GM21423 (cell line): ENCODE measurements around the gene PNCK.
"Not testable (repeated sequence)": the region's sequence is repeated elsewhere in the genome, so short reads cannot be mapped to it uniquely, and the experiment has no call there.

Experiments used
- ATAC-seq: cut with Tn5 transposase; IDR thresholded peaks from one replicate; pipeline ENCODE4 v1.9.1; 2021; ENCODE audit warnings: mild to moderate bottlenecking, moderate library complexity; ENCODE audit not compliant: unreplicated experiment

The PNCK gene

DNA sequence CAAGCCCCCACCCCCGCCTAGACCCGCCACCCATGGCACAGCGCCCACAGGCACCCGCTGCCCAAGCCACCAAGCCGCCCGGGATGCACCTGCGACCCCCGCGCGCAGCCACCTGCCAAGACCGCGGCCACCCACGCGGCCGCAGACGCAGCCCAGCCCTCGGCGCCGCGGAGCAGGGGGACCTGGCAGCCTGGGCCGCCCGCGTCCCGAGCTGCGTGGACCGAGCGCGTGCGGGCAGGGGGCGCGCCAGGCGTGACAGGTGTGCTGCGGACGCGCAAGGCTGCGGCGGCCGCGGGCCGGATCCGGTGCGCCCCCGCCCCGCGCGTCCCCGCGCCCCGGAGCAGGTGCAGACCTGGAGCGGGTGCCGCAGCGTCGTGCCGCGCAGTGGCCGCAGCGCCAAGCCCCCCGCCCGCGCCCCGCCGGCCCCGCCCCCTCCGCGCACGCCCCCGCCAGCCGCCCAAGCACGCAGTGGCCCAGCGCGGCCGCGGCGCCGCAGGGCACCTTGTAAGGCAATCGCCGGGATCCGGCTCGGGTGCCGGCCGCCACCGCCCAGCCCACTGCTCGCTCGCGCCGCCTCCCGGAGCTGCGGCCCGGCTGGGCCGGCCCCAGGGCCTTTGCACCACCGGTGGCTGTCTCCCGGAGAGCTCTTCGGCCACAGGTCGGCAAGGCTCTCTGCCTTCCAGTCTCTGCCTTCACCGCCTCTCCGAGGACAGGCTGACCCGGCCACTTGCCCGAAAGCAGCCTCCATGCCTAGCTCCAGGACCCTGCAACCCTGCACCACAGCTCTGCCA, at the start of gene PNCK:
Gene PNCK, minus strand, starts transcription at position 386 of the 791 bp plus-strand sequence. CDS start 737 bp downstream, outside the sequence.
- ATAC-seq: no peak

GRCh38 chrX:153722704-153723350, 49.2 kb upstream of the PNCK start:
- no peak for ATAC-seq

GRCh38 chrX:153719701-153720100, 46.1 kb upstream of the PNCK start:
- ATAC-seq: no peak

DNA sequence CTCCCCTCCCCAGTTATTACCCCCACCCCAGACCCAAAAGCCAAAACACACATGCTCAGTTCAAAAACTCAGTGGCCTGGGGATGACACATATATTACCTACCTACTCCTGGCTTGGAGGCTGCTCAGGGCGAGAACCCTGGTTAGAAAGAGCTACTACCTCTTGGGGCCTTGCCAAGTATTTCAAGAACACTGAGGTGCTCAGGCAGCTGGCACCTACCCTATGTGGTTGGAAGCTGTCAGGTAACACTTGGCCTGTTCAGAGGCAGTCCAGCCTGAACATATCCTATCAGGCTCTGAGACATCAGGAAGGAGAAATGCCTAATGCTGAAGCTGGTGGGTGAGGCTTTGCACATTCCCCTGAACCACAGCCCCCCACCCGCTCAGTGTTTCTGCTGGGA, 45.6 kb upstream of the PNCK start:
- no peak for ATAC-seq

GRCh38 chrX:153717445-153717844, 43.8 kb upstream of the PNCK start:
- no peak for ATAC-seq

DNA sequence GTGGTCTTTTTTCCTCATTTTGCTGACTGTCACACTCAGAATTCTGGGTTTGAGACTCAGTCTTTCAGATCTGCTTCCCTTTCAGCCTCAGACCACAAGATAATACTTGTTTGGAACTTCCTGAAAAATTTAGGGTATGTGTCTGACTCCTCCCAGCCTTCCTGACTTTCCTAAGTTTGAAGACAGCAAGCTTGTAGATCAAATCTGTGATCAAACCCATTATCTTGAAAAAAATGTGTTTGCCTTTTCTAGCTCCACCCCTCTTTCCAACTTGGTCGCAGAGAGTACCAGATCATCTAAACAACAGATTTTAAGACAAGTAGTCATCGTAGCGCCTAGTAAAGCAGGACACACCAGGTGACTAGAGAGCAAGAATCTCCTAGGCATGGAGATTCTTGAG, 40.6 kb upstream of the PNCK start:
- no peak for ATAC-seq

DNA sequence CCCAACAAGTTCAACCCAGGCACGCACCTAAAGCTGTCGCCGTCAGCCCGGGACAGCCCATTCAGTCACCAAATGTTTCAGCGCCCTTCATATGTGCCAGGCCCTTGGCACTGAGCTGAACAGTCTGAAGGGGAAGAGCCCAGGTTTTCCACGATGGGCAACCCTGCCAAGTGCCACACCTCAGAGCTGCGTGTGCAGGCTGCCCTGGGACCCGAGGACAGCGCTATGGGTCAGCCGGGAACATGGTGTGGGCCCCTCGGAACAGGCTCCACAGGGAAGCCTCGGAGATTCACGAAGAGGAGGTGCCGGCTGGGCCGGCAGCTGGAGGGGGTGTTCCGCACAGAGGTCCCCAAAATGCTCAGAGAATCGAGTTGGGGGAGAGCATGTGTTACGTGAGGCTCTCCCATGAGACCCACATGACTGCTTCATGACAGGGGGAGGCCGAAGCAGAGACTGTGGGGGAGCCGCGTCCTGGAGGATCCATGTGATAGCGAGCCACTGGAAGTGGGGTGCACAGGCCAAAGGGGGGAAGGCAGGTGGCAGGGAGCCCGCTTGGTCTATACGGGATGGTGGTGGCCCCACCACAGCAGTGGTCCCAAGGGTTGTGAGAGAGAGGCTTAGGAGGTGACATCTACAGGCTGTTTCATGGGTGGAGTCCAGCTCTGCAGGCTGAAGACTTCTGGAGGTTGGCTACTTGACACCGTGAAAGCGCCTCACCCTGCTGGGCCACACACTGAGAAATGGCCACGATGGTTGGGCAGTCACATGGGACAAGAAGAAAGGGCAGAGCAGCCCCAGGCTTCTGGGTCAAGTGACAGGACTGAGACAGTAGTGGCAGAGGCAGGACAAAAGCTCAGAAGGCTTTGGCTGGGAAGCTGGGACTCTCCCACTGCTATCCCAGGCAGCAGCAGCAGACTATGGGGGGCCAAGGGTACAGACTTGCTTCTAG, 36.4 kb upstream of the PNCK start:
- no peak for ATAC-seq

GRCh38 chrX:153708415-153708814, 34.8 kb upstream of the PNCK start:
- no peak for ATAC-seq

DNA sequence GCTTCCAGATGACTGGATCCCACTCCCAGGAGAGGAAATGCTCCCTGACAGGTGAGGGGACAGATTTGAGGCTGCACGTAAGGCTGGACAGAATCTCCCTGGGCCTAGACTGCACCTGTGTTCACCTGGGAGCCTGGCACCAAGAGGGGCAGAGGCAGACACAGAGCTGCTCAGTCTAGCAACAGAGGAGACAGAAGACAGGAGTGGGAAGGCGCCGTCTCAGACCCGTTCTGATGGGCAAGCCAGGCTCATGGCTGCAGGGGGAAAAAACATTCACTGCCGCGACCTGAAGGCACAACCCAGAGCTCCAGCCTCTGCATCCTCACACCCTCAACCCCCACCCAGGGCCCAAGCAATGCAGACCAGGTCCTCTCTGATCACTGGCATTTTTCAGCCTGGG, 33.8 kb upstream of the PNCK start:
- no peak for ATAC-seq

DNA sequence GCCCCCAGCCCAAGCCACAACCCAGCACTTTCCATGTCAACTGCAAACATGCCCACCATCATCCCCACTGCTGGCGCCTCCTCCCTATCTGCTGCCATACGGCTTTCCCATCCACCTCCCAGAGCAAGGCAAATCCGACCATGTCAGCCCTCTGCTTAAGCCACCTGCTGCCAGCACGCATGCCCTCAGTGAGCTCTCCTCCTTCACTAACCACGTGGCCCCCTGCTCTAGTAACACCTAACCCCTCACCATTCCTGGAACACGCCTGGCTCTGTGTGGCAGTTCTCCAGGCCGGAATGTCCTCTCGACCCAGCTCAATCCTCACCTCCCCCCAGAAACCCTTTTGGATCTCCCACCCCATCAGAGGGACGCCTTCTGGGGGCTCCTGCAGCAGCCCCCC, 33.2 kb upstream of the PNCK start:
- no peak for ATAC-seq

GRCh38 chrX:153705403-153706060, 31.9 kb upstream of the PNCK start:
- not testable (repeated sequence) for ATAC-seq

DNA sequence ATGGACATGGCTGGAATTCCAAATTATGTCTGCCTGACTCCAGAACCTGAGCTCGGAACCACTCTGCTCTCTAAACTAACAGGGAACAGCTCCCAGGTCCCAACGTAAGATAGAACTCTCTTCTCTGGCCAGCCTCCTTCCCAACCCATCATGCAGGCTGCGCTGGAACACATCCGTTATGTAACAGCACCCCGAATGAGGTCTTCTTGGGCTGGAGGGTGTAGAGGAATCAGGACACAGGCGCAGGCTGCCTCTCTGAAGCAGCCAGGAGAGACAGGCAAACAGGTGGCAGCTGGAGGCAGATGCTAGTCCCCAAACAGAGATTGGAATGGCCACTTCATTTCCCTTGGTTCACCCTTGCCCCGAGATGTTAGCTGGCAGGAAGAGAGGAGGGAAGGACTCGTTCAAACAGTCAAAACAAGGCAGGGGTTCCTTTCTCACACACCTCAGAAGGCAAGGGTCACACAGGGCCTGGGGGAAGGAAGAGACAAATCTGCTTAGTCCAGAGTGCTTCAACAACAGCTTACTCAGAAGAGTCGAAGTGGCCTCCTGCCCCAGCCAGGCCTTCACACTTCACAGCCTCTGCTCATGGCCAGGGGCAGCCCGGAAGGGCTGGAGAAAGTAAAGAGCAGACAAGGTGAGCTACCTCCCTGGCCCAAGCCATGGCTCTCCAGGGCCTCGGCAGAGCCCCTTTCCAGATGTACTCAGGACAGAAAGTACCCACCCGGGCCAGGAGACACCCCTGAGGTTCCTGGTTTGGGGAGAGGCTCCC, 31.2 kb upstream of the PNCK start:
- not testable (repeated sequence) for ATAC-seq

DNA sequence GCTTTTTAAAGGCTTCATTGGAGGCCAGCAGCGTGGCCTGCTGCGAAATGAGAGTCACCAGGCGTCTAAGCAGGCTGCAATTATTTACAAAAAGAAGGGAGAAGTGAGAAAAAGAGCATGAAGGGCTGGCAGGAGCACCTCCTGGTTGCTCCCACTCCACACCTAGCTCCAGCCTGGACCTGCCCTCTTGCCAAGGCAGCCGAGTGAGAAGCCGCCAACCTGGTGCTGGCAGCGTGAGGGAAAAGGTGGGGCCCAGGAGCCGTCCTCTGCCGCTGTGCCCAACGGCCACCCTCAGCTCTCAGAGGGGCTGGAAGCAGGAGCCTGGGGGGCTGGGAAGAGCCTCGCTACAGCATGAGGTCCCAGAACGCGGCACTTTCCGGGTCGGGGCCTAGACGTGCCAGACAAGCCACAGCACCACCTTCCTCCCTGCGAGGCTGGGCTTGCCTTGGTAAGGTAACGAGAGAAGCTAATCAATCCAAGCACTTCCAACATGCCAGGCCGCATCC, 30.5 kb upstream of the PNCK start:
- no peak for ATAC-seq

DNA sequence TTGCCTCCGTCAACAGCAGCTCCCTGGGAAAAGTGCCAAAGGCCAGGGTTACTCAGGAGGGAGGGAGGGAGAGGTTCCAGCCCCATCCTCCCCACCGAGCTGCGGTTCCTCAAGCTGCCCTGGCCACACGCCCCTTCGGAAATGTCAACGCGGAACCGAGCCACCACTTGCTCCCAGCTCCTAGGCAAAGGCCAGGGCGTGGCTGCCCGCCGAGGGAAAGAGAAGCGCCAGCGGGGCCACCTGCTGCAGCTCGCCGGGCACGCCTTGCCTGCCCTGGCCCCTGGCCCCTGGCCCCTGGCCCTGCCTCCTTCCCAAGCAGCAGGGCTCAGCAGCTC, 29.4 kb upstream of the PNCK start:
- no peak for ATAC-seq

GRCh38 chrX:153702336-153703035, 28.9 kb upstream of the PNCK start:
- no peak for ATAC-seq

- ATAC-seq: no peak
These were observed 28.1 kb upstream of the PNCK start for GRCh38 chrX:153701706-153702105.

DNA sequence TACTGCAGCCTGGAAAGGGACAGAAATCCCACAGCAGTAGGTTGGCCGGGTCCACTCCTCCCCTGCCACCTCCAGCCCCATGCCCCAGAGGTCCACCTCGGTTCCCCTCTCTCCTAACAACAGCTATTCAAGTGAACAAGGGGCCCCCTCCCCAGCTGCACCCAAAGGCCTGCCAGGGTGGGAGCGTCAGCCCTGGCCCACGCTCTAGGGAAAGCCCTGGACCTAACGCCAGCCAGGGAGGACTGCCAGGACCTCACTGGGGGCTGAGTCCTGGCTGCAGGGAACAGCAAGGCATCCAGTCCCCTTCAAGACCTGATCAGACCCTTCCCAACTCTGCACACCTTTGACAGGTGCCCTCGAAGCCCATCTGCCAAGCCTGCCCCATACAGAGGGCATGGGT, 27.4 kb upstream of the PNCK start:
- no peak for ATAC-seq

DNA sequence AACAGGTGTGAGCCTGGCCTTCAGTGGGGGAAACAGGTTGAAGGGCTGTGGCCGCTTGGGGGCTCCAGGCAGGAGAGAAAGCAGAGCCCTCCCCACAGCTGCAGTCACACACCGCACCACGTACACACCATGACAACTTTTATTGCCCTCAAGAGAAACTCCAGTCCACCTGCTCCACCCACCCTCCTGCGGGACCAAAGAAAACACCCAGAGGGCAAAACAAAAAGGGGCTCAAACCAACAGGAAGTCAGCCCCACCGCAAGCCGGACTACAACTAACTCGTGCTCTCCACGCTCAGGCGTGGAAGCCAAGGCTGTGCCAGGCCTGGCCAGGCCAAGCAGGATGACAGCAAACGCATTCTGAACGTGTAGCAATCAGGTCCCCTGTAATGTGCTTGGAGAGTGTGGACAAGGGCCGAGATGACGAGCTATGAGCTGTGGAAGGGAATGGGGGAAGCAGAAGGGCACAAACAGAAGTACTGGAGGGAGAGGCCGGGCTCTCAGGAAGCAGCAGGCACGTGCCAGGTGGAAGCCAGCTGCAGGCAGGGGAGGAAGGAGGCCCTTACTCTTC, 26.8 kb upstream of the PNCK start:
- no peak for ATAC-seq

DNA sequence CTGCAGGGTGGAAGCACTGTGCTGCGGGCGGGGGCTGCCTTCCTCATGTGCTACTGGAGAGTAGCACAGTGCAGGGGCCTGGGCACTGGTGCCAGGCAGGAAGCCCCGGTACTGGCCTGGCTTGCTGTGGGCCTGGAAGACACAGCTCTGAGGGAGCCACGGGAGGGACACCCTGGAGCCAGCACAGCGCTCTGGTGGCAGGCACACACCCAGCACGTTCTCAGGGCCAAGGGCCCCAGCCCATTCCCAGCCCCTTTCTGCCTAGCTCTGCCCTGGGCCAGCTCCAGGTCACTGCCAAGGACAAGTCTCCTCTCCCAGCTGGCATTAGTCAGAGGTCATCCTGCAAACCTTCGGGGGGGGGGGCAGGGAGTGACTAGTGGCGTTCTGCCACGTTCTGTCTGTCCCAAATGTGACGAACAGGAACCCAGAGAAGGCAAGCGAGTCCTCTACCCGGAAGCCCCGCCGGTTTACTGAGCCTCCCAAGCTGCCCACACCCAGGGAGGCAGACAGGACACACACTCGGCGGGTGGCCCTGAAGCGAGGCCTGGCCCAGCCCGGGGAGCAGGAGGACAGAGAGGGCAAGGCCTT, 26.3 kb upstream of the PNCK start:
- not testable (repeated sequence) for ATAC-seq
